IMR-90 (cell line): ENCODE results near the gene RAI1. TPM values are rescaled to one million over a fixed set of nuclear protein-coding genes. Genes with fewer than 3 reads are reported as not detected.
A peak's percentile ranks its signal among the peaks of the same experiment; 100 is the strongest.

ENCODE experiments used
- ATAC-seq: fragments of 200-7000 bp; cut with Tn5 transposase; 2 replicates; pipeline ENCODE4 v1.9.1; 2020; ENCODE audit warnings: low read depth, mild to moderate bottlenecking, moderate library complexity
- BruUV-seq: library from RNA; stranded (reverse); fragments of 400-500 nt; replicated peaks from 2 replicates; lab custom pipeline; 2021; lab: Mats Ljungman, UMichigan
- CTCF ChIA-PET: fragments of 300-600 bp; formaldehyde crosslinking; extraction: SDS; loops from one replicate; lab custom pipeline; 2021; ENCODE audit warnings: antibody characterized with exemption; lab: Yijun Ruan, JAX
- POLR2A ChIA-PET: fragments of 300-600 bp; sonication (Branson Sonifier 250); formaldehyde crosslinking; loops from one replicate; lab custom pipeline; 2022; ENCODE audit warnings: antibody characterized with exemption; ENCODE audit not compliant: unreplicated experiment; lab: Charles Lee
- DNase-seq: peaks from one replicate; pipeline ENCODE4 v3.0.0; 2013
- H2AFZ ChIP-seq: replicated peaks from 2 replicates; pipeline ENCODE3; 2013; ENCODE audit warnings: low read length, mild to moderate bottlenecking; ENCODE audit not compliant: poor library complexity
- H2AK5ac ChIP-seq: 2 replicates; pipeline ENCODE4 v1.6.1; 2013; ENCODE audit warnings: low read depth, low read length, inconsistent platforms
- H2AK9ac ChIP-seq: replicated peaks from 2 replicates; pipeline ENCODE3; 2013; ENCODE audit warnings: mild to moderate bottlenecking, low read depth, low read length, moderate library complexity; ENCODE audit not compliant: poor library complexity
- H2BK120ac ChIP-seq: 2 replicates; pipeline ENCODE4 v1.6.1; 2013; ENCODE audit warnings: low read depth, low read length, inconsistent platforms
- H2BK15ac ChIP-seq: 3 replicates; pipeline ENCODE4 v1.6.1; 2013; ENCODE audit warnings: low read depth, low read length, inconsistent platforms
- H2BK20ac ChIP-seq: 2 replicates; pipeline ENCODE4 v1.6.1; 2013; ENCODE audit warnings: low read depth, mild to moderate bottlenecking, inconsistent platforms, low read length, moderate library complexity
- H2BK5ac ChIP-seq: 2 replicates; pipeline ENCODE4 v1.6.1; 2013; ENCODE audit warnings: mild to moderate bottlenecking, low read depth, low read length, inconsistent platforms; ENCODE audit not compliant: poor library complexity, severe bottlenecking
- H3K14ac ChIP-seq: replicated peaks from 2 replicates; pipeline ENCODE4 v1.6.1; 2013; ENCODE audit warnings: low read depth, low read length, inconsistent platforms
- H3K18ac ChIP-seq: 2 replicates; pipeline ENCODE4 v1.6.1; 2013; ENCODE audit warnings: low read depth, low read length, control low read depth
- H3K23ac ChIP-seq: 2 replicates; pipeline ENCODE4 v1.6.1; 2013; ENCODE audit warnings: low read depth, low read length, inconsistent platforms
- H3K27ac ChIP-seq: 2 replicates; pipeline ENCODE4 v1.5.1; 2013; ENCODE audit warnings: mild to moderate bottlenecking, control low read depth, low read length; ENCODE audit not compliant: insufficient read depth
- H3K27me3 ChIP-seq: 2 replicates; pipeline ENCODE4 v1.6.1; 2013; ENCODE audit warnings: low read length; ENCODE audit not compliant: control insufficient read depth, insufficient read depth
- H3K36me3 ChIP-seq: 2 replicates; pipeline ENCODE4 v1.6.1; 2013; ENCODE audit warnings: low read length, mixed read lengths; ENCODE audit not compliant: control insufficient read depth, insufficient read depth
- H3K4ac ChIP-seq: 2 replicates; pipeline ENCODE4 v1.6.1; 2013; ENCODE audit warnings: low read depth, low read length, inconsistent platforms
- H3K4me1 ChIP-seq: 2 replicates; pipeline ENCODE4 v1.6.1; 2013; ENCODE audit warnings: low read length, mixed read lengths; ENCODE audit not compliant: control insufficient read depth, insufficient read depth
- H3K4me2 ChIP-seq: 2 replicates; pipeline ENCODE4 v1.6.1; 2013; ENCODE audit warnings: low read depth, mild to moderate bottlenecking, control low read depth, low read length, moderate library complexity
- H3K4me3 ChIP-seq: 2 replicates; pipeline ENCODE4 v1.5.1; 2013; ENCODE audit warnings: low read depth, mild to moderate bottlenecking, control low read depth, low read length, moderate library complexity; ENCODE audit not compliant: insufficient read depth
- H3K56ac ChIP-seq: 2 replicates; pipeline ENCODE4 v1.6.1; 2013; ENCODE audit warnings: low read length, inconsistent platforms; ENCODE audit not compliant: insufficient read depth; ENCODE audit errors: extremely low read depth
- H3K79me1 ChIP-seq, 2 experiments: 2 replicates each; pipeline ENCODE4 v1.6.1; 2013; ENCODE audit warnings: low read length in 2 of 2, inconsistent platforms in 1 of 2, low read depth in 1 of 2
- H3K9ac ChIP-seq: 2 replicates; pipeline ENCODE4 v1.6.1; 2013; ENCODE audit warnings: low read depth, low read length, control low read depth
- H3K9me1 ChIP-seq: 2 replicates; pipeline ENCODE4 v1.6.1; 2013; ENCODE audit warnings: low read length, inconsistent platforms; ENCODE audit not compliant: insufficient read depth
- H3K9me3 ChIP-seq: 2 replicates; pipeline ENCODE4 v1.6.1; 2013; ENCODE audit warnings: low read length; ENCODE audit not compliant: control insufficient read depth, insufficient read depth
- H4K20me1 ChIP-seq: 2 replicates; pipeline ENCODE4 v1.6.1; 2013; ENCODE audit warnings: low read length, inconsistent platforms; ENCODE audit not compliant: insufficient read depth
- H4K5ac ChIP-seq: 2 replicates; pipeline ENCODE4 v1.6.1; 2013; ENCODE audit warnings: mild to moderate bottlenecking, low read depth, low read length, control low read depth
- H4K8ac ChIP-seq, 2 experiments: 2 replicates each; pipeline ENCODE4 v1.6.1; 2013; ENCODE audit warnings: low read depth in 2 of 2, low read length in 2 of 2, control low read depth in 1 of 2, inconsistent platforms in 1 of 2
- H4K91ac ChIP-seq: 2 replicates; pipeline ENCODE4 v1.6.1; 2013; ENCODE audit warnings: low read depth, low read length, inconsistent platforms; ENCODE audit not compliant: insufficient read depth
- BHLHE40 ChIP-seq: fragments of 150-350 bp; IDR thresholded peaks from 2 replicates; pipeline ENCODE4 v1.6.1; 2016; ENCODE audit warnings: mild to moderate bottlenecking, low read depth, low read length
- CEBPB ChIP-seq: IDR thresholded peaks from 2 replicates; pipeline ENCODE4 v1.6.1; 2012; ENCODE audit warnings: low read depth, low read length, improper control_type of control experiment
- CHD1 ChIP-seq: IDR thresholded peaks from 2 replicates; pipeline ENCODE4 v1.6.1; 2012; ENCODE audit warnings: low read depth, low read length, improper control_type of control experiment
- MAFK ChIP-seq: IDR thresholded peaks from 2 replicates; pipeline ENCODE4 v1.6.1; 2012; ENCODE audit warnings: low read depth, low read length, improper control_type of control experiment
- RCOR1 ChIP-seq: IDR thresholded peaks from 2 replicates; pipeline ENCODE4 v1.6.1; 2012; ENCODE audit warnings: mild to moderate bottlenecking, low read length, improper control_type of control experiment; ENCODE audit not compliant: insufficient replicate concordance
- SMC3 ChIP-seq: fragments of 150-350 bp; IDR thresholded peaks from 2 replicates; pipeline ENCODE4 v1.6.1; 2016; ENCODE audit warnings: low read depth, mild to moderate bottlenecking, antibody characterized with exemption, low read length, moderate library complexity
- WGBS, 2 experiments: methylation state at CpG; one replicate each; pipeline versions ENCODE4 v1.1.5 to v1.1.7; 2013; ENCODE audit warnings: missing lambda C conversion rate in 2 of 2; ENCODE audit not compliant: insufficient read length in 1 of 2; ENCODE audit errors: extremely low coverage in 2 of 2; 5-methylcytosine and 5-hydroxymethylcytosine counted together
- dilution Hi-C: fragments of 300-500 bp; cut with HindIII; formaldehyde crosslinking; loops from one replicate; pipeline ENCODE4 v1.14.3; 2018; ENCODE audit warnings: low sequenced_read_pairs; ENCODE audit not compliant: unreplicated experiment
- in situ Hi-C: fragments of 300-500 bp; cut with MboI; formaldehyde crosslinking; loops from 3 replicates; pipeline ENCODE4 v1.14.3; 2019; ENCODE audit warnings: low sequenced_read_pairs, inconsistent platforms, mixed read lengths
- intact Hi-C: fragments of 100-400 bp; cut with micrococcal nuclease; formaldehyde crosslinking; loops from 2 replicates; pipeline ENCODE4 v1.10.0; 2022
- polyA plus RNA-seq, 3 experiments: library from polyadenylated mRNA; depleted of rRNA; stranded (reverse); fragments of >200 nt; gene quantifications; 2 replicates each; pipeline ENCODE4 v1.2.3, GENCODE V29; 2012; ENCODE audit warnings: low replicate concordance in 1 of 3
- total RNA-seq: library from RNA; depleted of rRNA; stranded (reverse); fragments of >200 nt; gene quantifications from 2 replicates; pipeline ENCODE4 v1.2.3, GENCODE V29; 2012
- TF ChIP-seq, protein P1 (sequence below): fragments of 150-350 bp; IDR thresholded peaks from 2 replicates; pipeline ENCODE4 v1.6.1; 2016; ENCODE audit warnings: low read depth, mild to moderate bottlenecking, low read length, moderate library complexity, borderline replicate concordance
- TF ChIP-seq, protein P2 (sequence below): fragments of 150-350 bp; IDR thresholded peaks from 2 replicates; pipeline ENCODE4 v1.6.1; 2017; ENCODE audit warnings: mild to moderate bottlenecking, antibody characterized with exemption, low read length, low read depth
- TF ChIP-seq, protein P3 (sequence below): conservative IDR thresholded peaks from 2 replicates; pipeline ENCODE4 v1.5.1; 2012; ENCODE audit warnings: mild to moderate bottlenecking, low read depth, low read length, improper control_type of control experiment

The RAI1 gene
- total and polyA plus RNA-seq, 2 of the 4 experiments (the other 2 are of a cell fraction) = 1.8 to 10.5 TPM

DNA sequence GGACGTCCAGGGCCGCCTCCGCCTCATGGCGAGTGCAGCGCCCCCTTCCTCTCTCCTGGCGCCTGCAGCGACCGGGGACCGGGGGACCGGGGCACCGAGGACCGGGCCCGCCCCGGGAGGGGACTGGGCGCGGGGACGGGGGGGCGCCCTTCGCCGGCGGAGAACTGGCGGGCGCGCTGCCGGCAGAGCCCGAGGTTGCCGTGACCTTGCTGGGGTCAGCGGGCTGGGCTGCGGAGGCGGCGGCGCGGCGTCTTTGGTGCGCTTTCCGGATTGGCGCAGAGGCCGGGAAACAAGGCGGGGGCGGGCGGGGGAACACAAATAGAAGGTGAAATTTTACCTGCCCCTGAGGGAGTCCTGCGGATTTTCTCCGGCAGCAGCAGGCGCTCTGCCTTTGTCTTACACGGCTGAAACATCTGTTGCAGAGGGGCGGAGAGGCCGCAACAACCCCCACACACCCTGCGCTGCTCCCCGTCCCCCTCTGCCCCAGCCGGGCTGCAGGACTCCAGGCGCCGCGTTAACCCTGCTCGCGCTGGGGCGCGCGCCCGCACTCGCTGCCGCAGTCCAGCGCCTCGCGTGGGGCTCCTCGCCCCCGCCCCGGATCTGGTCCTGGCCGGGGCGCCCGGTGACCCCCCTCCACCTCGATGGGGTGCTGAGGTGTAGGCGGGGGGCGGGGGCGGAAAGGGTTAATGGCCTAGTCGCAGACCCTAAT is 102.0 kb downstream of the RAI1 start:
- Histone ChIP-seq H3K9me3 (no peaks in the 10 kb centered on the region), H3K18ac (no peak overlapping the region), H3K36me3 (no peaks in the 10 kb centered on the region), H3K9me1 (no peaks in the 10 kb centered on the region; the same call in none of the 2 replicates), H2BK120ac (no peak overlapping the region), H3K9ac (no peak overlapping the region), H3K4ac (no peak overlapping the region), H4K20me1 (peaks cover 95% of the 10 kb centered on the region), H4K91ac (no peak overlapping the region), H2BK20ac (no peak overlapping the region), H3K27me3 (no peaks in the 10 kb centered on the region), H2BK5ac (no peak overlapping the region), H2BK15ac (no peak overlapping the region), H3K4me1 (peaks cover 42% of the 10 kb centered on the region), H3K4me3 (no peak overlapping the region), H4K5ac (no peak overlapping the region), H2AFZ (peak overlapping the region; percentile 65), H2AK9ac (peak overlapping the region; percentile 62), H3K79me1 (peaks cover 12 to 85% of the 10 kb centered on the region in 2 experiments; a peak in 2 of 4 replicates), H4K8ac (no peak overlapping the region), H3K27ac (no peak overlapping the region), H3K14ac (no peak overlapping the region), H2AK5ac (no peak overlapping the region), H3K56ac (no peak overlapping the region), H3K4me2 (peak overlapping the region; percentile 75), H3K23ac (no peak overlapping the region)
- dilution Hi-C loops (no loop called here), intact Hi-C loops (loop anchor here (10.0 kb wide), 1 partner anchor 98 kb away; the partner anchor contains the start of gene RAI1), in situ Hi-C loops (no loop called here)
- DNase-seq = no peak
- BruUV-seq = no TSS peak
- WGBS, 2 experiments = 0% methylated on average over 3 of the region's 75 CpGs; no CpG with 5 or more reads in 1 of the 2 experiments
- POLR2A ChIA-PET = no interaction called here
- CTCF ChIA-PET = no interaction called here
- TF ChIP-seq CHD1 (no peak), BHLHE40 (no peak), SMC3 (no peak), CEBPB (no peak), MAFK (no peak), RCOR1 (no peak)
- TF ChIP-seq, protein P1, sequence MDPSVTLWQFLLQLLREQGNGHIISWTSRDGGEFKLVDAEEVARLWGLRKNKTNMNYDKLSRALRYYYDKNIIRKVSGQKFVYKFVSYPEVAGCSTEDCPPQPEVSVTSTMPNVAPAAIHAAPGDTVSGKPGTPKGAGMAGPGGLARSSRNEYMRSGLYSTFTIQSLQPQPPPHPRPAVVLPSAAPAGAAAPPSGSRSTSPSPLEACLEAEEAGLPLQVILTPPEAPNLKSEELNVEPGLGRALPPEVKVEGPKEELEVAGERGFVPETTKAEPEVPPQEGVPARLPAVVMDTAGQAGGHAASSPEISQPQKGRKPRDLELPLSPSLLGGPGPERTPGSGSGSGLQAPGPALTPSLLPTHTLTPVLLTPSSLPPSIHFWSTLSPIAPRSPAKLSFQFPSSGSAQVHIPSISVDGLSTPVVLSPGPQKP = no peak
- TF ChIP-seq, protein P2, sequence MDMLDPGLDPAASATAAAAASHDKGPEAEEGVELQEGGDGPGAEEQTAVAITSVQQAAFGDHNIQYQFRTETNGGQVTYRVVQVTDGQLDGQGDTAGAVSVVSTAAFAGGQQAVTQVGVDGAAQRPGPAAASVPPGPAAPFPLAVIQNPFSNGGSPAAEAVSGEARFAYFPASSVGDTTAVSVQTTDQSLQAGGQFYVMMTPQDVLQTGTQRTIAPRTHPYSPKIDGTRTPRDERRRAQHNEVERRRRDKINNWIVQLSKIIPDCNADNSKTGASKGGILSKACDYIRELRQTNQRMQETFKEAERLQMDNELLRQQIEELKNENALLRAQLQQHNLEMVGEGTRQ = no peak
- TF ChIP-seq, protein P3, sequence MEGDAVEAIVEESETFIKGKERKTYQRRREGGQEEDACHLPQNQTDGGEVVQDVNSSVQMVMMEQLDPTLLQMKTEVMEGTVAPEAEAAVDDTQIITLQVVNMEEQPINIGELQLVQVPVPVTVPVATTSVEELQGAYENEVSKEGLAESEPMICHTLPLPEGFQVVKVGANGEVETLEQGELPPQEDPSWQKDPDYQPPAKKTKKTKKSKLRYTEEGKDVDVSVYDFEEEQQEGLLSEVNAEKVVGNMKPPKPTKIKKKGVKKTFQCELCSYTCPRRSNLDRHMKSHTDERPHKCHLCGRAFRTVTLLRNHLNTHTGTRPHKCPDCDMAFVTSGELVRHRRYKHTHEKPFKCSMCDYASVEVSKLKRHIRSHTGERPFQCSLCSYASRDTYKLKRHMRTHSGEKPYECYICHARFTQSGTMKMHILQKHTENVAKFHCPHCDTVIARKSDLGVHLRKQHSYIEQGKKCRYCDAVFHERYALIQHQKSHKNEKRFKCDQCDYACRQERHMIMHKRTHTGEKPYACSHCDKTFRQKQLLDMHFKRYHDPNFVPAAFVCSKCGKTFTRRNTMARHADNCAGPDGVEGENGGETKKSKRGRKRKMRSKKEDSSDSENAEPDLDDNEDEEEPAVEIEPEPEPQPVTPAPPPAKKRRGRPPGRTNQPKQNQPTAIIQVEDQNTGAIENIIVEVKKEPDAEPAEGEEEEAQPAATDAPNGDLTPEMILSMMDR = no peak
- ATAC-seq = peak; percentile 24
